Transverse colon (tissue), 4 donors: ENCODE results near the gene LRRC32. TPM values are rescaled to one million over a fixed set of nuclear protein-coding genes. Genes with fewer than 3 reads are reported as not detected.

Experiments used
- DNase-seq: peaks from one replicate; pipeline ENCODE4 v3.0.0-alpha.2; 2019
- H3K27ac ChIP-seq, 4 donors: fragments of 200-600 bp; sonication (generic); 2 replicates each; pipeline ENCODE4 v1.5.1; 2016 to 2018; ENCODE audit warnings: inconsistent platforms in 4 of 4
- H3K27me3 ChIP-seq: fragments of 200-600 bp; sonication (generic); 2 replicates; pipeline ENCODE4 v1.5.1; 2017; ENCODE audit warnings: inconsistent platforms
- H3K36me3 ChIP-seq, 4 donors: fragments of 200-600 bp; sonication (generic); 2 replicates each; pipeline ENCODE4 v1.5.1; 2017 to 2019; ENCODE audit warnings: inconsistent platforms in 4 of 4
- H3K4me1 ChIP-seq, 4 donors: fragments of 200-600 bp; sonication (generic); 2 replicates each; pipeline ENCODE4 v1.5.1; 2017 to 2020; ENCODE audit warnings: inconsistent platforms in 4 of 4
- H3K4me3 ChIP-seq, 4 donors: fragments of 200-600 bp; sonication (generic); 1 replicate in 1 of 4; 2 replicates in 3 of 4; pipeline versions ENCODE4 v1.5.1 to v1.6.1; 2017 to 2019; ENCODE audit warnings: inconsistent platforms in 4 of 4
- H3K9me3 ChIP-seq, 2 donors: fragments of 200-600 bp; sonication (generic); 2 replicates each; pipeline ENCODE4 v1.5.1; 2017 to 2019; ENCODE audit warnings: inconsistent platforms in 2 of 2
- EP300 ChIP-seq: sonication (generic); formaldehyde crosslinking; IDR thresholded peaks from one replicate; pipeline ENCODE4 v1.6.1; 2017; ENCODE audit warnings: antibody characterized with exemption, low read depth
- POLR2A ChIP-seq: fragments of 450-650 bp; IDR thresholded peaks from one replicate; pipeline ENCODE4 v1.6.1; 2016; ENCODE audit warnings: antibody characterized with exemption, mild to moderate bottlenecking, moderate library complexity
- POLR2AphosphoS5 ChIP-seq, 3 donors: sonication (generic); formaldehyde crosslinking; IDR thresholded peaks; one replicate each; pipeline ENCODE4 v1.6.1; 2016; ENCODE audit warnings: antibody characterized with exemption in 3 of 3
- WGBS, 2 donors: methylation state at CpG; one replicate each; pipeline ENCODE4 v1.1.5; 2018; ENCODE audit warnings: low coverage in 1 of 2; 5-methylcytosine and 5-hydroxymethylcytosine counted together
- in situ Hi-C, 4 donors: fragments of 200-750 bp; cut with MboI; loops; one replicate each; pipeline versions ENCODE4 v1.15.0 to v1.15.1; 2017; ENCODE audit warnings: low sequenced_read_pairs in 3 of 4, low pct_ligation_motif_present in 1 of 4, low pct_unique_long_range_greater_than_20kb in 1 of 4
- intact Hi-C: fragments of 100-400 bp; cut with DNase I; formaldehyde crosslinking; loops from one replicate; pipeline ENCODE4 v1.15.1; 2023; ENCODE audit warnings: low total_unique reads
- total RNA-seq, 4 donors: library from RNA; depleted of rRNA; stranded (reverse); fragments of >200 nt; gene quantifications; one replicate each; pipeline ENCODE4 v1.1.0, GENCODE V29; 2016
- TF ChIP-seq, protein P1 (sequence below), 5 experiments: fragments of 200-600 bp in 3 of 5; fragments of 450-650 bp in 2 of 5; sonication (generic) in 3 of 5; IDR thresholded peaks; 1 replicate in 2 of 5; 2 replicates in 3 of 5; pipeline ENCODE4 v1.5.1; 2016 to 2017; ENCODE audit warnings: antibody characterized with exemption in 5 of 5, inconsistent platforms in 3 of 5, mild to moderate bottlenecking in 2 of 5, moderate library complexity in 1 of 5

LRRC32 gene
- total RNA-seq, 4 donors from 2014 or later = 5.1 to 11.5 (median 9.1) TPM

DNA sequence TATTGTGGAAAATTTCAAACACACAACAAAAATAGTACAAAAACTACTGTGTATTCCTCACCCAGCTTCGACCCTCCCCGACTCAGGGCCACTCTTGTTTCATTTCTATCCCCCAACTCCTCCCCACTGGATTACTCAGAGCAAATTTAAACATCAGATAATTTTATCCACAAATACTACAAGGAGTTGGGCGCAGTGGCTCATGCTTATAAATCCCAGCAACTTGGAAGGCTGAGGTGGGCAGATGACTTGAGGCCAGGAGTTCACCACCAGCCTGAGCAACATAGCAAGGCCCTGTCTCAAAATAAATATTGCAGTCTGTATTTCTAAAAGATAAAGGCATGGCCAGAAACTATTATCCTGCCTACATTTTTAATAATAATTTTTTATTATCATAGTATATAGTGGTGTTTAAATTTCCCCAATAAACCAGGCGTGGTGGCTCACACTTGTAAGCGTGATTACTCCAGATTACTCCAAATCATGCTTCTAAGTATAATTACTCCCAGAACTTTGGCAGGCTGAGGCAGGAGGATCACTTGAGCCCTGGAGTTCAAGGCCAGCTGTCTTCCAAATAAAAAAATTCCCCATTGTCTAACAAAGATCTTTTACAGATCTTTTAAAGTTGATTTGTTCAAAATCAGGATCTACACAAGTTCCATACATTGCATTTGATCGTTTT is 39.8 kb downstream of the LRRC32 start:
- H3K36me3 ChIP-seq = no peaks in the 10 kb centered on the region
- H3K4me1 ChIP-seq = peaks cover 0 to 33% (median 14%) of the 10 kb centered on the region in 4 donors
- TF ChIP-seq, protein P1, sequence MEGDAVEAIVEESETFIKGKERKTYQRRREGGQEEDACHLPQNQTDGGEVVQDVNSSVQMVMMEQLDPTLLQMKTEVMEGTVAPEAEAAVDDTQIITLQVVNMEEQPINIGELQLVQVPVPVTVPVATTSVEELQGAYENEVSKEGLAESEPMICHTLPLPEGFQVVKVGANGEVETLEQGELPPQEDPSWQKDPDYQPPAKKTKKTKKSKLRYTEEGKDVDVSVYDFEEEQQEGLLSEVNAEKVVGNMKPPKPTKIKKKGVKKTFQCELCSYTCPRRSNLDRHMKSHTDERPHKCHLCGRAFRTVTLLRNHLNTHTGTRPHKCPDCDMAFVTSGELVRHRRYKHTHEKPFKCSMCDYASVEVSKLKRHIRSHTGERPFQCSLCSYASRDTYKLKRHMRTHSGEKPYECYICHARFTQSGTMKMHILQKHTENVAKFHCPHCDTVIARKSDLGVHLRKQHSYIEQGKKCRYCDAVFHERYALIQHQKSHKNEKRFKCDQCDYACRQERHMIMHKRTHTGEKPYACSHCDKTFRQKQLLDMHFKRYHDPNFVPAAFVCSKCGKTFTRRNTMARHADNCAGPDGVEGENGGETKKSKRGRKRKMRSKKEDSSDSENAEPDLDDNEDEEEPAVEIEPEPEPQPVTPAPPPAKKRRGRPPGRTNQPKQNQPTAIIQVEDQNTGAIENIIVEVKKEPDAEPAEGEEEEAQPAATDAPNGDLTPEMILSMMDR (IDR thresholded peaks at IDR 0.05) = no peak
- TF ChIP-seq EP300 (no peak), POLR2A (no peak), POLR2AphosphoS5 (IDR thresholded peaks at IDR 0.05) (no peak)
- 37 to 57% methylated on average over 6 of the region's 6 CpGs for WGBS, 2 donors
- no peak overlapping the region for H3K4me3 ChIP-seq
- intact Hi-C loops (no loop called here), in situ Hi-C loops (no loop called here)
- no peak for DNase-seq
- no peaks in the 10 kb centered on the region for H3K9me3 ChIP-seq
- H3K27ac ChIP-seq = peak overlapping the region; percentile 66 to 73 (median 70)
- no peaks in the 10 kb centered on the region for H3K27me3 ChIP-seq

- DNase-seq = peak; percentile 66
- TF ChIP-seq POLR2A = no peak
- TF ChIP-seq EP300 = no peak
- TF ChIP-seq, protein P1 (IDR thresholded peaks at IDR 0.05) = peak in 2 of 5 experiments; percentile 7 to 26
- TF ChIP-seq POLR2AphosphoS5 (IDR thresholded peaks at IDR 0.05) = peak in 2 of 3 donors; percentile 9 to 16
- H3K36me3 ChIP-seq = no peaks in the 10 kb centered on the region
- in situ Hi-C loops (no loop called here), intact Hi-C loops (no loop called here)
- H3K27ac ChIP-seq = peak overlapping the region; percentile 66 to 73 (median 70)
- H3K27me3 ChIP-seq = no peaks in the 10 kb centered on the region
- WGBS, 2 donors = 10 to 24% methylated on average over 2 to 11 of the region's 11 CpGs
- no peaks in the 10 kb centered on the region for H3K9me3 ChIP-seq
- H3K4me3 ChIP-seq = no peak overlapping the region
- H3K4me1 ChIP-seq = peaks cover 0 to 33% (median 14%) of the 10 kb centered on the region in 4 donors
Observed at GRCh38 chr11:76629853-76630599, 40.5 kb downstream of the LRRC32 start.

- intact Hi-C loops = no loop called here
- Histone ChIP-seq H3K4me3 (no peak overlapping the region), H3K9me3 (no peaks in the 10 kb centered on the region), H3K27ac (peak overlapping the region; percentile 66 to 73 (median 70)), H3K4me1 (peaks cover 0 to 33% (median 14%) of the 10 kb centered on the region in 4 donors), H3K36me3 (no peaks in the 10 kb centered on the region), H3K27me3 (no peaks in the 10 kb centered on the region)
- 83 to 85% methylated on average over 1 to 10 of the region's 10 CpGs for WGBS, 2 donors
- DNase-seq = peak; percentile 48
- in situ Hi-C loops = no loop called here
- TF ChIP-seq EP300 = peak; percentile 60
- peak in 1 of 3 donors; percentile 20 for TF ChIP-seq POLR2AphosphoS5 (IDR thresholded peaks at IDR 0.05)
- no peak for TF ChIP-seq POLR2A
- TF ChIP-seq, protein P1 (IDR thresholded peaks at IDR 0.05) = no peak
Observed at GRCh38 chr11:76629116-76629852, 41.3 kb downstream of the LRRC32 start.
